Ureter (tissue), 1 donor: Measurements from ENCODE around the gene CCDC38. TPM values are rescaled to one million over a fixed set of nuclear protein-coding genes. Genes with fewer than 3 reads are reported as not detected.
"Not testable (repeated sequence)": the region's sequence is repeated elsewhere in the genome, so short reads cannot be mapped to it uniquely, and the experiment has no call there.

Experiments
- DNase-seq: peaks from one replicate; pipeline ENCODE4 v3.0.0-alpha.2; 2020; ENCODE audit warnings: low spot score
- total RNA-seq: library from RNA; stranded (reverse); gene quantifications from one replicate; pipeline ENCODE4 v1.2.4, GENCODE V29; 2023
- donor health status: DM: yes; HTN: yes; CAD: no.

CCDC38 gene
- total RNA-seq, result not detected

DNA sequence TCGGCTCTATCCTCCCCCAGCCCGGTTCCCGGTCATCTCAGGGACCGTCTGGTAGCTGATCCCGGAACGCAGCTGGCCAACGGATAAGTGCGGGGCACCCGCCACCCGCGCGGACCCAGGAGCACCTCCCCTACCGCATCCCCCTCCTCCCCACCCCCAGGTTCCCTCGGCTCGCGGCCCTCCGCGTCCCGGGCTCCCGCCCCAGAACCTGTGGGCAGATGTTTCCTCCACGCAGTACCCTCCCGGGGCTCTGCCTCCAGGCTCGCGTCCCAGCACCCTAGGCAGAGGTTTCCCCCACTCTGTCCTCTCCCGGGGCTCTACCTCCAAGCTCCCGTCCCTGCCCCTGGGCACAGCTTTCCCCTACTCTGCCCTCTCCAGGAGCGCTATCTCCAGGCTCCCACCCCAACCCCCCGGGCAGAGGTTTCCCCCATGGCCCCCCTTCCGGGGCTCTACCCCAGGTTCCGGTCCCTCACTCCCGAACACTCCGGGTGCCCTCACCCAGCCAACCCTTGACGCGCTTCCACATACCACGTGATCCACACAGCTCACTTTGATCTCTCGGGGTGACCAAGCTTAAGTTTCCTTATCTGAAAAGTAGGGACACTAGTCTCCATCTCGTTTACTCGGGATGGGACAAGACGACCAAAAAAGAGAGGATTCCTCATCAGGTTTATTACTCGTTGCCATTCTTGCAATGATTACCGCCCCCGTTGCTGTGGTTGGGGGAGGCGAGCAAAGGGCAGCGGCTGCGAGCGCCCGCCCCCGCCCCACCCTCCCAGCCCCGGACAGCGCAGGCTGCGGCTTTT, at the start of gene CCDC38:
Gene CCDC38, minus strand, starts transcription at position 91 of the 806 bp plus-strand sequence. CDS start 6,105 bp downstream, outside the sequence.
- DNase-seq, result peak; percentile 85

DNA sequence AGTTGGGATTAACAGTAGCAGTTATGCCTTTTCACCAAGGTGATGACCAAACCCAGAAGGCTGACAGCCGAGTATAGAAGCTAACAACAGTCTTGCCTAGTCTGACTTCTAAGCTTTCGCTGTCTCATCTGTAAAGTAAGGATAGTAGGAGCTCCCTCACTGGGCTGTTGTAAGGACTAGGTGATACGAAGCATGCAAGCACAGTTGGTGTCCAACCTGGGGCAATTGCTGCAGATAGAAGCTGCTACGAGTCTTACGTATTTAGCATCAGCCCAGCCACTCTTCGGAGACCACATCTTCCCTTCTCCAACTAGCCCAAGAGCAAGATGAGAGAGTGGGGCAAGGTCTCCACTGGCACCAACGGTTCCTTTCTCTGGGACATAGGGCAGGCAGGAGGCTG, 47.7 kb upstream of the CCDC38 start:
- DNase-seq, result no peak

DNA sequence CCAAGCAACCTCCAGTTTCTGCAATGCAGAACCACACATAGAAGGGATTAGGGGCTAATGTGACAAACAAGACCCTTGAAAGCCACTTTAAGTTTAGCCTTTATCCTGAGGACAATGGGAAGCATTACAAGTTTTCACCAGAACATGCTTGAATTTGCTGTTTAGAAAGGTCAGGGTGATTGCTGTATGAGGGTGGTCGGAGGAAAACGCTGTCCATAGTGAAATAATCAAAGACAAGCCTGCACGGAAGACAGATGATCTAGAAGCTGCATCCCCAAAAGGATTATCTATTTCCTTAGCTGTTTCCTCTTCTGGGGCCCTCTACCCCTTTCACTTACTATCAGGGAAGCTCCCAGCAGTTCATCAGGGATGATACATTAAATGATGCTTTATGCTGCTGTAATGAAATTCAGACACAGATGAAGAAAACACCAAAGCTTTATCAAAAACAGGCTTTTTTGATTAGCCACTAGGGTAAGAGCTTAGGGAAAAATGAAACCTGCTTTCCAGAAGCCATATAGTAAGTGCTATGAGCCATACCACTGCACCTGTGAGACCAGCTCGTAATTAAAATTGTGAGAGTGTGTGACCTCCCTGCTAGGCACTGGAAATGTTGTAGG, 47.2 kb upstream of the CCDC38 start:
- no peak for DNase-seq

DNA sequence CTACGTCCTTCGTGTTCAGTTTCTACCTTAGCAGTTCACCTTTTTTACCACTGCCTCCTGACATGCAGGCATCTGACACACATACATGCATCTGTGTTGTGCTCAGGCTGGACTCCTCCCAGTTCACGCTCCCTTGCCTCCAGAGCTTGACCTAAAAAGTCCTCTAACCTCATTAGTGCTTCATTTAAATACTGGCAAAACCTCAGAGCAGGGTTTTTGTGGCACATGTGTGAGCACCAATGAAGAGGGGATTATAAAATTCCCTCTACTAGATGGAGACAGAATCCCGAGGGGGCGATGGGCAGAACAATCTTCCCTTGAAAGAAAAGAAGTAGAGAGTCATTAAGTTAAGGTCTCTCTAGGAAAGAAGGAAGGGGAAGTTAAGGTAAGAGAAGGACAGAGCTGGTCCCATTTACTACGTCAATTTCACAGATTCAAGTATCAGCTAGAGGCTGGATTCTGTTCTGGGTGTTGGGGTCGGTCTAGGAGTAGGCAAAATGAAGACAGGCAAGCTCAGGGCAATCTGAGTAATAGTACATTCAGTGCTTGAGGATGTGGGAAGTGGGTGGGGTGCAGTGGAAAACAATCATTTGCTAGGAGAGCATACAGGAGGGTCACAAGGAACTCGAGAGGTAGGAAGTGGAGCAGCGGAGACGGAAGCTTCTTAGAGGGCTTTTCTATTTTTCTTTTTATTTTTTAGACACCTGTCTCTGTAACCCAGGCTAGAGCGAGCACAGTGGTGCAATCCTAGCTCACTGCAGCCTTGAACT, 46.3 kb upstream of the CCDC38 start:
- no peak for DNase-seq

DNA sequence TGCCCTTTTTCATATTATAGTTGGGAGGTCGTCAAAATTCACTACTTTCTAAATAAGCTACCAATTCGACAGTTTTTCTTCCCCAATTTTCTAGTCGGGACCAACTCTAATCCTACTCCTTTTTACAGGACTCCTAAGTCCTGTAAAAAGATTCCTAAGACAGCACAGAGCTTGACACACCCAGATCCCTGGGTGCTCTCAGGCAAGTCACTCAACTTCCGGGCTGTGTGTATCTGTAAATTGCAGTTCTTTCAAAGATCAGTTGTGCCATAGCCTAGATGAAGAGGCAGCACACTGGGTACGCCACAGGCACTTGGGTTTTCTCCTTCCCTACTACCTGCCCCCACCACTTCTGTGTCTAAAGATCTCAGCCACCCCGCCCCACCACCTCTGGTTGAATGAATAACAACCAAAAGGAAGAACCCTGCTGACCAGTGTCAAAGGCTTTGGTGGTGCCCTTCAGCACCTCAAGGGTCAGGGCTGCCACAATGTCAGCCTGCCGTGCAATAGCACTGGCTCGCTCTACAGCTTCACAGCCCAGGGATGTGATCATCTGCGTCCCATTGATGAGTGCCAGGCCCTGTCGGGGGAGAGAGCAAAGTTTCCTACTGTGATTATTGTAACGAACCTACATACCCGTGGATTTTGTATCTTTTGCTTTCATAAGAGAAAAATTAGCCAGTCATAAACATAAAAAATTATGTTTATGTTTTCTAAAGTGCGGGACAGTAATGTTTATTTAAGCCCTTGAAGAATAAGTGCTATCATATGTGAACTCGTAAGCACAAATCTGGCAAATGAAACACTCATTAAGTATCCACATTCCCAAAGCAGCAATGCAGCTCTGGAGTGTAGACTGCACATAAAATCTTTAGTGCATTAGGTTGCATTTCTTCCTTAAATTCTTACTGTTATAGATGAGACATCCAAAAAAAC, 44.5 kb upstream of the CCDC38 start:
- no peak for DNase-seq

DNA sequence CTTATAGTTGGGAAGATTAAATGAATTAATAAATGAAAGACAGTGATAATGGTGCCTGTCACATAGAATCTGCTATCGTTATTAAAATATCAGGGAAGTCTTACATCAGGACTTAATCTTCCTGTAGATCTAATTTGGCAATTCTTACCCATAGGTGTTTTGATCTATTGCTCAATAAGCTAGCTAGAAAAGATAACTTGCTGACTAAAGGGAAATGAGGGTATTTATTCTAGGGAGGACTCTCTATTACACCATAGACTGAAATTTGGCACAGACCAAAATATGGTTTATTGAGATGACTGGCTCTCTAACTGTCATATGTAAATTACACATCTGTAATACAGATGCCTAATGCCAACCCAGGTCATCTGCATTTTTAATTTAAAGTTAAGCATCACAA, 42.3 kb upstream of the CCDC38 start:
- no peak for DNase-seq

DNA sequence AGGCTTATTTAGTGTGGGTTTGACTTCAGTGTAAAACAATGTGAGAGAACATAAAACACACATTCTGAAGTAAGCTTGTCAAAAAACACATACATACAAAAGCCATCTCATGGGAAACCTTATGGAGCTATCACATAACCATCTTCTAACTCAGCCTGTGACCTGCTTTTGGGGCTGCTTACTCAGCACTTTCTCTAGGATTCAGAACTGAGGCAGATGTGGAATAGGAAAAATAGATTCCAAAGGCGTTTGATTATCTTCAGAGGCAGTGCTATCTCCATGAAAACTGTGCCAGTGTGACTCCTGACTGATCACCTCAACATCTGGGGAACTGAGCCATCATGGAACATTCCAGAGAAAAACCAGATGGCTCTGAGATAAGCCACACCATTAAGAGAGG, 40.2 kb upstream of the CCDC38 start:
- DNase-seq, result no peak

DNA sequence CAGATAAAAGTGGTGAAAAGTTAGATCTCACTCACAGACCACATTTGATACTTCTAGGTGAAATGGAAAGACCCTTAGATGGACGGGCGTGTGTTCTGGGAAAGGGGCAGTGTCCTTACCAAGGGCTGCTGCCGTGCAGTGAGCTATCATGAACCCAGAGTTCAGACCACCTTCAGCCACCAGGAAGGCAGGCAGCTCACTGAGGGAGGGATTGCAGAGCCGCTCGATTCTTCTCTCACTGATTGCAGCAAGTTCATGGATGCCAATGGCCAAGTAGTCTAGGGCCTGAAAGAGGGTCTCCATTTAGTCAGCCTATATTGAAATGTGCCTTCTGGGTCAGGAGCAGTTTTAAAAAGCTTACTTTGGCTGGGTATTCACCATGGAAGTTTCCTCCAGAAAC, 38.0 kb upstream of the CCDC38 start:
- DNase-seq, result no peak

DNA sequence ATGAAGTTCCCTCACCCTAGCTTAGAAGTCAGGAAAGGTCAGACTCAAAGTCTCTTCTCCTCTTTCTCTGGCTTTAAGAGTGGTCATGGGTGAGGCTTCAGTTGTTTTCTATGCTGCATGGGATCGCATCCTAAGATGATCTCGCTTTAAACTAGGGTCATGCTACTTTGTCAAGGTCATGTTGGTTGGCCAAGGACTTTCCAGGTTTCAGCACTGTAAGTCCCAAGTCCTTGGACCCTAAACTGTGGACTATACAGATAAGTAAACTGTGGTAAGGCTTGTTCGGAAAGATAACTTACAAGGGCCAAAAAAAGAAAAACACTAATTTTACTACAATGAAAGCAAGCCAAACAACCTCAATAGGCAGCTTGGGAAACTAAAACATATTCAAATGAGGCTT, 36.4 kb upstream of the CCDC38 start:
- DNase-seq, result no peak

DNA sequence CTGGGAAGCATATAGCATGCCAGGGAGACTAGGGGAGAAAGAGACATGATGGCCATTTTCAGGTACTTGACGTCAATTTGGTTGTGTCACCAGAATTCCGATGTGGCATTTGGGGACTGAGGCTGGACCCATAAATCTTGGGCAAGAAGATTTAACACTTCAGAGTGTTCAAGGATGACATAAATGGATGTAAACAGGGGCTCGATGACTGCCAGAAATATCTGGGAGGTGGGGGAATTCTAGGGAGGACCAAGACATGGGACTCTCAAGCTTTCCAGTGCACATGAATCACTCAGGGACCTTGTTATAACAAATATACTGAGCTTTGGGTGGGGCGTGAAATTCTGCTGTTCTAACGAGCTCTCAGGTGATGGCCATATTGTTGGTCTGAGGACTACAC, 35.9 kb upstream of the CCDC38 start:
- DNase-seq, result no peak

DNA sequence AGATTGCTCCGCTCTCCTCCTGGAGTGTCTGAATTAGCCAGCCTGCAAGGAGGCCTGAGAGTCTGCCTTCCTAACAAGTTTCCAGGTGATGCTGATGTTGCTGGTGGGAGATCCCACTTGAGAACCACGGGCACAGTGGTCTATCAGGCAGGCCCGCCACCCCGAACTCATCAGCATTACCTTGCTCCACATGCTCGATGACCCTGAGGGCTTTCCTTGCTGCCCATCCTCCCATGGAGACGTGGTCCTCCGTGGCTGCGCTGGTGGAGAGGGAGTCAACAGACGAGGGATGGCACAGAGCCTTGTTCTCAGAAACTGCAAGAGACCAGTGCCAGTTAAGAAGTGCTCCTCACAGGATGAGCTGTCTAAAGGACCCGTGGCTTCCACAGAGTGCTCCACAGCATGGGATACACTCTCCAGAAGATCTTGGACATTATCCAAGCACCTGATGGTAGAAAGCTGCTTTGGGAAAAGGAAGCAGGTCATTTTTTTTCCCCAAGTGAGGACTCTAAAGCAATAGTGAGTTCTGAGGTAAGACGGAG, 35.4 kb upstream of the CCDC38 start:
- no peak for DNase-seq

DNA sequence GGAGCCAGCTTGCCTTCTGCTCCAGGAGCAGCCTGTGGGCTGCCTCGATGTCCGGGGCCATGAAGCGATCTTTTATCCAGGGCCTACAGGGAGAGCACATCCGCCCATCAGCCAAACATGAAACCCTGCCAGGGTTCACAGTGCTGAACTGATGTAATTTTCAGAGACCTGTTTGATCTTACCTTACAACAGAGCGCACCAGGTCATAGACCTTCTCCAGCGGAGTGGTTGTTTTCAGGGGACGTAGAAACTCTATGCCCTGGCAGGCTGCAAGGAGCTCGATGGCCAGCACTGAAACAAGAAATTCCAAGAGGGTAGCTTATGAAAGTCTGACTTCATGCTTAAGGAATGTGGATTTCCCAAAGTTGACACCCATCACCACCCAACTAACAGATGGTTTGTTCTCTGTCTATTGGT, 34.0 kb upstream of the CCDC38 start:
- DNase-seq, result no peak

DNA sequence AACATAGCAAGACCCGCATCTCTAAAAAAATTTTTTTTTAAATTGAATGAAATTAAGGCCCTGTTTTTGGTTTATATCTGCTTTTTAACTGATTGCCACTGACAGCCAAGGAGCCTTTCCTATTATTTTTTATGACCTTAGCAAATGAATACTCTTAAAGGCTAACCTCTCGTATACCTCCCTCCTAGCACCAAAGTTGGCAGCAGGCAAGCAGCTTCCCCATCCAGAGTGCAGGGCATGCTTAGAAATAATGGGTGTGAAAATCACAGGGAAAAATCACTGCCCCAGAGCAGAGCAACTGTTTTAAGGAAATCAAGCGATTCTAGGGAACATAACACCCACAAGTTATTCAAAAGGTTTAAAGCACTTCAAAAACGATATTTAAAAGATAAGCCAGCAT, 33.1 kb upstream of the CCDC38 start:
- no peak for DNase-seq

DNA sequence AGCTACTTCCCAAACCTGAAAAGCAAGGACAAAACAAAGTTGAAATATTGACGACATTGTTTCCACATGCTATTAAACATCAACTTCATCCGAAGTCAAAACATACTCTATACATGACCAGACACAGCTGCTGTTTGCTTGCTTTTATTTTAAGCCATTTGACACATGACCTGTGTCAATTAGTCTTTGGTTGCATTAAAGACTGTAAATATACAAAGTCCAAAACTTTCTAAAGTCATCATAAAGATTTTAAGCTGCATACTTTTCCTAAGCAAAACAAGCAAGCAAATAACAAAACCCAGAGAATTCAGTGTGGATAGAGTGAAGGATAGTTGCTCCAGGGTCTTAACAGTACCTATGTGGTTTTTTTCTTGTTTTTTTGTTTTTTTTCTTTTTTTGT, 31.9 kb upstream of the CCDC38 start:
- no peak for DNase-seq

DNA sequence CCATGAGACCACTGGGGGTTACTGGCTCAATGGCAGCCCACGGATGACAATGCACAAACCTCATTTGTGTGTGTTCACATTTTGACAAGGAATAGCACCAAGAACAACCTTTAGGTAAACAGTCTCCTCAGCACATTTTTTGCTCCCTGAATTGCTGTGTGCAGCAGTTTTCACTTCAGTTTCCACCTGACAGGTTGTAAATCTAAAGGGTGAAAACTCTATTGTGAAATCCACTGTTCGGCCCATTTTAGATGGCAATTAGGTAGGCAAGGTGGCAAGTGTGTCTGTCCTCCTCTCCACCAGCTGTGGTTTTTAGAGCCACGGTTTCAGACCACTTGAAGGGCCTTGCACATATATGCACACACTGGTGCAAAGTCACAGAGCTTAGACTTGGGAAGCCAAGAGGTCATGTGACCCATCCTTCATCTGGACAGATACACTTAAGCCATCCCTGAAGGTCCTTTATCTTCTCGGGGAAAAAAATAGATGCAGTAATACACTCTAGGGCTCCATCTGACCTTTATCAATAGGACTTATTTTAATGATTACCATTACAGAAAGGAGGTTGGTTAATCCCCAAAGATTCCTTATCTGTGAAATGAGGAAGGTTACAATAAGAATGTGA, 30.5 kb upstream of the CCDC38 start:
- no peak for DNase-seq

DNA sequence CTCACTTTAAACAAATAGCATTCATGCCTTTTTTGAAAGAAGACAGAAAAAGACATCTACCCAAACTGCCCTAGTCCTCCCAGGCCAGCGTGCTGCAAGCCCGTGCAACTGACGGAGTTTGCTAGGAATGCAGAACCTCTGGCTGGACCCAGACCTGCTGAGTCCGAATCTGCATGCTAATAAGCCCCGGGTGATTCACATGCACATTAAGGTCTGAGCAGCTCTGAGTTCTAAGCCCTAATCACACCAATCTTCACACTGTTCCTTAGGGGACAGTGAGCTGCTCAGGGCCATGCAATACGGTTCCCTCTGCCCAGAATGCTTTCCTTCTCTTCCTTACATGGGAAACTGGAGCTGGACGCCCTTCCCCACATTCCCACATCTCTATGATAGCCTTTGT, 28.5 kb upstream of the CCDC38 start:
- DNase-seq, result no peak

DNA sequence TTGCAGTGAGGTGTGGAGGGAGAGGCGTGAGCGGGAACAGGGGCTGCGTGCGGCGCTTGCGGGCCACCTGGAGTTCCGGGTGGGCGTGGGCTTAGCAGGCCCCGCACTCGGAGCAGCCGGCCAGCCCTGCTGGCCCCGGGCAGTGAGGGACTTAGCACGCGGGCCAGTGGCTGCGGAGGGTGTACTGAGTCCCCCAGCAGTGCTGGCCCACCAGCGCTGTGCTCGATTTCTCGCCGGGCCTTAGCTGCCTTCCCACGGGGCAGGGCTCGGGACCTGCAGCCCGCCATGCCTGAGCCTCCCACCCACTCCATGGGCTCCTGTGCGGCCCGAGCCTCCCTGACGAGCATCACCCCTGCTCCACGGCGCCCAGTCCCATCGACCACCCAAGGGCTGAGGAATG, 26.7 kb upstream of the CCDC38 start:
- DNase-seq, result not testable (repeated sequence)

DNA sequence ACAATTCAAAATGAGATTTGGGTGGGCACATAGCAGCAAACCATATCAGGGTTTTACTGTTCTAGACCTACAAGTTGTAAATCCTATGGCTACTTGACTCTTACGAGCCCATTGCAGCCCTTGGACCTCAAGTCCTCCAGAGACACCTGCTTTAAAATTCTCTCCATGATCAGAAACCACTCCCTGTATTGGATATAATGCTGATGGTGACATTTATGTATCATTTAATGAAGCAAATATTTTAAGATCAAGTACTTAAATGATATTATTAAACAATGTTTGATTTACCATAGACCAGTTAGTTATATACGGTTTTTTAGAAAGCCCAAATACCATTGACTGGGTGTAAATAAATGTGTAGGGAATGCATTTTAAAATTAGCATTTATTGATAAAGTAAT, 24.9 kb upstream of the CCDC38 start:
- no peak for DNase-seq

DNA sequence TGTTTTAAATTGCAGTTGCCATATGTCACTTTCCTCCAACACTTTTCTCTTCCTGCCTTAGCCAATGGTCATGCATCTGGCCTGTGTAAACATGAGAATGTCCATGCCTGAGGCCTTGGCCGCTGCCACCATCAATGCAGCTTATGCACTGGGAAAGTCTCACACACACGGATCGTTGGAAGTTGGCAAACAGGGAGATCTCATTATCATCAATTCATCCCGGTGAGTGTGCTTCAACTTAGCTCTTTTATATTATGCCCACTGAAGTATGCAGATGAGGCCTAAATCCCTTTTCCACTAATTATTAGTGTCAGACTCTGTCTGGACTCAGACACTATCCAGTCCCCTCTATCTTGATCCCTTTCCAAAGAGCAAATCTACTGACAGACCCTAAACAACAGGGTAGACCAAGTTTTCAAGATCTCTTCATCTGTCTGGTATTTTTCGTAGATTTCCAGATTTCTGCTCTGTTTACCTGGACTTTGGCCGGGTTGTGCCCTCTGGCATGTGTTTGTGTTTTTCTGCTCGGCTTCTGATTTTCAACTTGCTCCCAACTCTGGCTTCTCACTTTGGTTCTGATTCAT, 24.0 kb upstream of the CCDC38 start:
- DNase-seq, result no peak

DNA sequence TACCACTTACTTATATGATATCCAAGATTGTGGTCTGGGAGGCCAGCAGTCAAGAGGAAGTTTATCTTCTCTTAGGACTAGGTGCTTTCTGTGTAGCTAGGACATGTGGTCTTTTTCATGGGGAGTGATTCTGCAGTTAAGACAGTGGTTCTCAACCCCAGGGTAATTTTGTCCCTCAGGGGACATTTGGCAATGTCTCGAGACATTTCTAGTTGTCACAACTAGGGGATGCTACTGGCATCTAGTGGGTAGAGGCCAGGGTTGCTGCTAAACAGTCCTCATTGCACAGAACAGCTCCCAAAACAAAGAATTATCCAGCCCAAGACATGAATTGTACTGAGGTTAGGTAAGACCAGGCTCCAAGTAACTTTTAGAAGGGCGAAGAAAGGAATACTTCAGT, 20.7 kb upstream of the CCDC38 start:
- DNase-seq, result no peak

DNA sequence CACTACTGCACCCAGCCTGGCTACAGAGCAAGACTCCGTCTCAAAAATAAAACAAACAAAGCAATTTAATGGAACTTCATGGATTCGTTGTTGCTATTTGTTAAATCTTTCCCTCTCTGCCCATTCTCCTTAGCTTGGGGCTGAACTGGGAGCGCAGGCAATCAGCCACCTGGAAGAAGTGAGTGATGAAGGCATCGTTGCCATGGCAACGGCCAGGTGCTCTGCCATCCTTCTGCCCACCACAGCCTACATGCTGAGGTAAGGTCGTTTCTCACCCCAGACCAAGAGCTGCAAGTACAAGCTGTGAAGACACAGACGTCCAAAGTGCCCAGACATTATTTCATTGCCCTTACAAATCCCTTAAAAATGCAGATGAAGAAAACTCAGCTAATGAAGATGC, 19.8 kb upstream of the CCDC38 start:
- no peak for DNase-seq
